NCI-H1092 treated with DMSO at 0.1 percent for 48 hours (cell line): ENCODE results near the gene CHCHD5.
"Not testable (repeated sequence)": the region's sequence is repeated elsewhere in the genome, so short reads cannot be mapped to it uniquely, and the experiment has no call there.

Source experiments
- DNase-seq: peaks from one replicate; lab custom pipeline; 2025; lab: John Stamatoyannopoulos, UW

Gene CHCHD5, protein sequence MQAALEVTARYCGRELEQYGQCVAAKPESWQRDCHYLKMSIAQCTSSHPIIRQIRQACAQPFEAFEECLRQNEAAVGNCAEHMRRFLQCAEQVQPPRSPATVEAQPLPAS

DNA sequence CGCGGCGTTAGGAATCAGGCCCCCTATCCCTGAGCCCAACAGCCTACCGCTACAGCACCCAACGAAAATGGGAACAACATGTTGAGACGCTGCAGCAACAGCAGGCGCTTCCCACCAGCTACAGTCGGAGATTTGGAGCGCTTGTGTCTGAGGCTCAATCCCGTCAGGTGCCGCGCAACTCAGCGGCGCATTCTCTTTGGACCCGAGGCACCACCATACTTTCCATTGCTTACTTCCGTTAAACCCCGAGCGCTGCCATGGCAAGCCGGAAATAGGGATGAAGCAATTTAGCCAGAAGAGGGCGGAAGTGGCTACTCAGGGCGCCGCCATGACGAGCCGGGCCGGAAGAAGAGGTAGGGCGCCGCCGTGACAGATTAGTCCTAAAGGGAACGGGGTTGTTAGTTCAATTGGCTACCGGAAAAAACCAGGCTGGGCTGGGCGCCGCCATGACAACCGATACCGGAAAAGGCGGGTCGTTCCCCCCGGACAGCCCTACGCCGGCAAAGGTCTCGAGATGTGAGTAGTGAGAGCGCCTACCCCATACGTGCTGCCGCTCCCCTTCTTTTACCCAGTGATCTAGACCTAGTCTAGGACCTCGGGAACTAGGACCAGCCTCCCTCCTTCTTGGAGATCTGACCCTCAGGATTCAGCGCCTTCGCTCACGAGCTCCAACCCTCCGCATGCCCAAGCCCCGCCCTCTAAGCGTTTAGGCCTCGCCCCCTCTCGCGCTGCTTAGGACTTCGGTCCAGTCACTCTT, at the start of gene CHCHD5:
TSS of gene CHCHD5 (plus strand) at position 476 of the 757 bp plus-strand sequence. CDS start at position 515, 39 bp downstream.
- DNase-seq: peak; percentile 92

DNA sequence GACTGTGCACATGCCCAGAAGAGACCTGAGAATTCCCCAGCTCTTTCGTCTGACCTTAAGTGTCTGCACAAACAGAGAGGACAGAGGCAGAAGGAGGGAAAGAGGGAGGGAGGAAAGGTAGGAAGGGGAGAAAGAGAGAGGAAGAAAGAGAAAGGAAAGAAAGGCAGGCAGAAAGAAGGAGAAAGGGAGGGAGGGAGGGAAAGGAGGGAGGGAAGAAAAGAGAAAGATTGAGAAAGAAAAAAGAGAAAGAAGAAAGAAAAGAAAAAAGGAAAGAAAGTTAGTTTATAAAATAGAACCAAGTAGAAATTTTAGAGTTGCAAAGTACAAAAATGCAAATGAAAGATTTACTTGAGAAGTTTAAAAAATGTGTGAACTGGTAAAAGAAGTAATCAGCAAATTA, 49.6 kb upstream of the CHCHD5 start:
- DNase-seq: no peak

DNA sequence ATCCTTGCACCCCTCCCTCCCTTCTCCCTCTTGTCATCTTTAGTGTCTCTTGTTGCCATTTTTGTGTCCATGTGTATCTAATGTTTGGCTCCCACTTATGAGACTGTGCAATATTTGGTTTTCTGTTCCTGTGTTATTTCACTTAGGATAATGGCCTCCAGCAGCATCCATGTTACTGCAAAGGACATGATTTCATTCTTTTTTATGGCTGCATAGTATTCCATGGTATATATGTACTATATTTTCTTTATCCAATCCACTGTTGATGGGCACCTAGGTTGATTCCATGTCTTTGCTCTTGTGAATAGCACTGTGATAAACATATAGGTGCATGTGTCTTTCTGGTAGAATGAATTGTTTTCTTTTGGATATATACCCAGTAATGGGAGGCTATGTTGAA, 47.7 kb upstream of the CHCHD5 start:
- DNase-seq: not testable (repeated sequence)

DNA sequence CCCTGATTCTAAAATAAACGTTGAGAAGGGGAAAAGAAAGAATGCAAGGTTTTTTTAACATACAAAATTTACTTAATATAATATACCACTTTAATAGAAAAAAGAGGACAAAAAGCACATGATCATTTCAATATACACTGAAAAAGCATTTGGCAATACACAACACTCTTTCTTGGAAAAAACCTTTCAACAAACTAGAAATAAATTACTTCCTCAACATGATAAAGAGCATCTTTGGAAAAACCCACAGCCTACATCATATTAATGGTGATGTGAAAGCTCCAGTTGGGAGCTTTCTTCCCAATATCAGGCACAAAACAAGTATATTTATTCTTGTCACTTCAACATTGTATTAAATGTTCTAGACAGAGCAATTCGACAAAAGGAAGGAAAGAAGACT, 45.1 kb upstream of the CHCHD5 start:
- no peak for DNase-seq

DNA sequence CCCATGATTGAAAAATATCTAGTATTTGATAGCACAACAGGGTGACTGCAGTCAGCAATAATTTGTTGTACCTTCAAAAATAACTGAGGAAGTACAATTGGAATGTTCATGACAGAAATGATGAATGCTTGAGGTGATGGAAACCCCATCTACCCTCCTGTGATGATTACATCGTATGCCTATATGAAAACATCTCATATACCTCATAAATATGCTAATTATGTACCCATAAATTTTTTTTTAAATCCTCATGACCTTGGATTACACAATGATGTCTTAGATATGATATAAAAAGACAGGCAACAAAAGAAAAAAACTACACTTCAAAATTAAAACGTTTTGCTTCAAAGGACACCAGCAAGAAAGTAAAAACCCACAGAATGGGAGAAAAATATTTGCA, 43.5 kb upstream of the CHCHD5 start:
- no peak for DNase-seq

DNA sequence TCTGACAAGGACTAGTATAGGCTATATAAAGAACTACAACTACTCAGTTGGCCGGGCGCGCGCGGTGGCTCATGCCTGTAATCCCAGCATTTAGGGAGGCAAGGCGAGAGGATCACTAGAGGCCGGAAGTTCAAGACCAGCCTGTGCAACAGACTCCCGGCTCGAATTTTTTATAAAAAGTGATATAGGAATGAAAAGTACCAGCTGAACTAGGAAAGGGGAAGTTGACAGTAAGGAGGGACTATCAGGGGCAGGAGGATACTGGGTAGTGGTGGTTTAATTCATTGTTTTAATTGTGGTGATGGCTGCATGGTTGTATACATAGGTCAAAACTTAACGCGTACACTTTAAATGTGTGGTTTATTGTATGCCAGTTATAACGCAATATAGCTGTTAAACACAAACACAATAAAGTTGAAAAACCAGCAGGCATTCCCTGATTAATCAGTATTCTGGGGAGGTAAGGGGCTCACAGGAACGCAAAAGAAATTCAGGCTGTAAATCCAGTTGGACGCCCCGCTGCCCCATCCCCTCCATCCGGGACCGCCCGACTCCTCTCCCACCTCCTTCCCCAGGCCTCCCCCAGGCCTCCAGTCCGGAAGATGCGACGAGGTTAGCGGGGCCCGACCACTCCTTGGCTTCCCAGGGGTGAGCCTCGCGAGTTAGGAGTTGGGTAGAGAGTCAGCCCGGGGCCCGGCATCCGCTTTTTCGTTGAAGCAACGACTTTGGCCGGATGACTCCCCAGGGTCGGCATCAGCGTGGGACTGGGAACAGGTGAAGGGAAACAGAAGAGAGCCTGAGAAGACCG, 42.9 kb upstream of the CHCHD5 start:
- DNase-seq: peak; percentile 80

DNA sequence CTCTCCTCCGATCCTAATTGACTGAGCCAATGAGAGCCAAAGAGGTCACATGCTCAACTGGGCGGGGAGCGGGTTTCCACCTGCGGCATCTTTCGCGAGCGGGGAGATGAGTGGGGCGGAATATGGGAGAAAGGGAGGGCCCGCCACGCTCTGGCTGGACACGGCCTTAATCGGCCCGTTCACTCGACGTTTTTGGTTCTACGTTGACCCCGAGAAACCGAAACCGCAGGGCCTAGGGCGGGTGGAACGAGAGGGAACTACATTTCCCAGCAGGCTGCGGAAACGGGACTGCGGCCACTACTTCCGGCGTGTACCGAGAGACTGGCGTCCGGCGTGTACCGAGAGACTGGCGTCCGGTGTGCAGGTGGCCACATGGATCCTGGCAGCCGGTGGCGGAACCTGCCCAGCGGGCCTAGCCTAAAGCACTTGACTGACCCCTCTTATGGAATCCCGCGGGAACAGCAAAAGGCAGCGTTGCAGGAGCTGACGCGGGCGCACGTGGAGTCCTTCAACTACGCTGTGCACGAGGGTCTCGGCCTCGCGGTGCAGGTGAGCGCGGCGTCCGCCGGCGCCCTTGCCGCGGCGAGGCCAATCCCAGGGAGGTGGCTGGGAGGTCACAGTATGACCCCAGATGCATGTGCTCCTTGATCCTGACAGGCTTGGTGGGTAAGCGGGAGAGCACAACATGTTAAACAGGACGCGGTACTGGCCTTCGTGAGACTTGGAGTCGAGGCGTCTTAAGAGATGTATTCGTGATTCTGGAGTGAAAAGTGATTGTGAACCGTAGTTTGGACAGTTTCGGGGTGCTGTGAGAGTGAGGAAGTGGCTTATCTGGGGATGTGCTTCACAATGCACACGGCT, 42.1 kb upstream of the CHCHD5 start, which contains the start of gene POLR1B:
TSS of gene POLR1B (plus strand) at position 343 of the 861 bp plus-strand sequence. CDS start at position 373, 30 bp downstream.
- peak; percentile 80 for DNase-seq

DNA sequence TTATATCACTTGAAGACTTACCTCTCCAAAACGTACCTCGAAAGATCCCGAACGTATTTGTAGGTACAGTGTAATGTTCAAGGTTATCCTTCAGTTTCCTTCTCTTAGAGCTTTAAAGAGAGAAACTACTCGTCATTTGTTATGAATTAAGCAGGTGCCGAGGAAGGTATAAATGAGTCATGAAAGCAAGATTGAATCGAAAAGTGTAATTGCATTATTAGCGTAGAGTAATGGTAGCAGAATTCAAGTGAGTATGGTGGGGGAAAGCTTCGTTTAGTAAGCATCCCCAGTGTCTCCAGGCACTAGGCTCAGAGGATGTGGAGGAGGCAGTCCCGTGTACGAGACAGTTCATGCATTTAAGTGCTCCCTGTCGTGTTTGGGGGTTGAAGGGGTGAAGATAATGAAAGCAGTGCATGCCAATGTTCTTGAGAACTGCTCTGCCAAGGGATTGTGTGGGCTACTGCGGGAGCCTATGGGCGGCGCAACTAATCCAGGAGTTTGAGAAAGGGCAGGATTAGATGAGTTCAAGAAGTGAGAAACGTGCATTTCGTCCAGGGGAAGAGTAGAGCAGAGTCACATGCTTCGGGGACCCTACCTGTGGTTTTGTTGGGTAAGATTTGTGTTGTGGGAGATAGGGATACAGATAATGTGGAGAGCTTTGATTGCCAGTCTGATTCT, 41.3 kb upstream of the CHCHD5 start:
- no peak for DNase-seq

DNA sequence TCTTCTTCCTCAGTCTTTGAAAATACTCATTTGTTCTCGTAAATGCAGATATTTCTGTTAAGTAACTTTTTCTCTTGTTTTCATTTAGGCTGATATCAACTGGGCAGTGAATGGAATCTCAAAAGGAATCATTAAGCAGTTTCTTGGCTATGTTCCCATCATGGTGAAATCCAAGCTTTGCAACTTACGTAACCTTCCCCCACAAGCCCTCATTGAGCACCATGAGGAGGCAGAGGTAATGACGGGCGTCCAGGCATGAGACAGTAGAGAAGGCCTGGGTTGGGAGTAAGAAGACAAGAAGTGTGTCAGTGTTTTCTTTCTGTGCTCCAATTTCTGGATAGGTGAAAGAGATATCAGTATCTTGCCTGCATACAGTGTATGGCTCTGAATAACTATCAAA, 37.1 kb upstream of the CHCHD5 start:
- no peak for DNase-seq

DNA sequence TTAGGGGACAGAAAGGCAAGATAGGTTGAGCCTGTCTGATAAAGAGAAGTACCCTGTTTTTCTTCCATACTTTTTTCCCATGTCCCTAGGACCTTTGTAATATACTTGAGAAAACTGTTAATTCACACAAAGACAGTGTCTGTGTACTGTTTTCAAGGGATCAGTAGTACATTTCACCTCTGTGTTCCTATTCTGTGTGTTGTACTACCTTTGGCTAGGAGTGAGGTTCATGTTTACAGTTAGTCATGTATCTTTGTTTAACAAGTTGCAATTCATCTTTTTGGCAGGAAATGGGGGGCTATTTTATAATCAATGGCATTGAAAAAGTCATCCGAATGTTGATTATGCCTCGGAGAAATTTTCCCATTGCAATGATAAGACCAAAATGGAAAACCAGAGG, 35.4 kb upstream of the CHCHD5 start:
- DNase-seq: no peak

DNA sequence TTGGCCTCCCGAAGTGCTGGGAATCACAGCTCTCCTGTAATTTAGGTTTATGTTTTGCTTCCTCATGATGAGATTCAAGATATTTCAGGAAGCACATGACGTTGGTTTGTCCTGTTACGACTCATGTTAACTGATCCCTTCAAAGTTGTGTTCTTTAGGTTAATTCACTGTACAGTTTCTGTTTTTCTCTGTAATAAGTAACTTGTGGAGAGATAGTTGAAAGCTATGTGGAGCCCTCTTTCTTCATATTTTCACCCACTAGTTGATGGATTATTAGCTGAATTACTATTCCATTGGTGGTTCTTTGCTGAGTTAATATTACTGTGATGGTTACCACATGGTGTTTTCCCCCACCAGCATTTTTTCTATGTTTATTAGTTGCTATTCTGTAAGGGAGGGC, 18.3 kb upstream of the CHCHD5 start:
- DNase-seq: no peak

DNA sequence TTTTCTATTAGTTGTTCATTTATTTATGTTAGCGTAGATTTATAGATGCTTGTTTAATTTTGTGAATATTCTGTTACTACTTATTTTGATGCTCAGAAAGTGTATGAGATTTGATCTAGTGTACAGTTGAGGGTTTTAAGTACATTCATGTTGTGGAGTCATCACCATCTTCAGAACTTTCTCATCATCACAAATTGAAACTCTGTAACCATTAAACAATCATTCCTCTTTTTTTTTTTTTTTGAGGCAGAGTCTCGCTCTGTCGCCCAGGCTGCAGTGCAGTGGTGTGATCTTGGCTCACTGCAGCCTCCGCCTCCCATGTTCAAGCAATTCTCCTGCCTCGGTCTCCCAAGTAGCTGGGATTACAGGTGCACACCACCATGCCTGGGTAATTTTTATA, 17.9 kb upstream of the CHCHD5 start:
- not testable (repeated sequence) for DNase-seq

DNA sequence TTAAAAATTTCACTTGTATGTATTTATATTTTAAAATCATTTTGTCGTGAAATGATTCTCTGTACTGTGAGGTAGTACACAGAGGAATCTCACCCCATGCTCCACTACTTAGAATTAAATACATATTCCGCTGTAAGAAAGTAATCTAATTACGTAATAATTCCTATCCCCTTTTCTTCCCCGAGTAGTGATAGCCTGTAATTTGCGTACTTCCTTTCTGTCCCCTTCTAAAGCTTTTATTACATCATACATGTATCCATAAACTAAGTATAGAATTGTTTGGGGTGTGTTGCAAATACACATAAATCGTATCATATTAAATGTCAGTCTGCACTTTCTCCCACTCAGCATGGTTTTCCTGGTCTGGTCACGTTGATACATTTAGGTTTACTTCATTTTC, 12.4 kb upstream of the CHCHD5 start:
- no peak for DNase-seq

DNA sequence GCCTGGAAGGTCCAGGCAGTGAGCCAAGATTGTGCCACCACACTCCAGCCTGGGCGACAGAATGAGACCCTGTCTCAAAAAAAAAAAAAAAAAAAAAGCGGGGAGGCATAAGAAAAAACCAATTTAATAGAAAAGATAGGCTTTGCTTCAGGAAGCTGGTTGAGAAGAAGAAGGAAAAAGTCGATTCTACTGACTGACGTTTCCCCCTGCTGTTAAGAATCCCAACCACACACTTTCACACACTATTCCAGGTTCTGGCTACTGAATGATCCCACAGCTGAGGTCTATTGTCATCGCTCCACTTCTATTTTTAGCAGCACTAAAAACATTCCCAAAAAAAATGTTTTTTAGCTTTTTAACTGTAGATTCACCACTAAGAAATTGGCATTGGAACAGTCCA, 6.7 kb upstream of the CHCHD5 start:
- DNase-seq: no peak

DNA sequence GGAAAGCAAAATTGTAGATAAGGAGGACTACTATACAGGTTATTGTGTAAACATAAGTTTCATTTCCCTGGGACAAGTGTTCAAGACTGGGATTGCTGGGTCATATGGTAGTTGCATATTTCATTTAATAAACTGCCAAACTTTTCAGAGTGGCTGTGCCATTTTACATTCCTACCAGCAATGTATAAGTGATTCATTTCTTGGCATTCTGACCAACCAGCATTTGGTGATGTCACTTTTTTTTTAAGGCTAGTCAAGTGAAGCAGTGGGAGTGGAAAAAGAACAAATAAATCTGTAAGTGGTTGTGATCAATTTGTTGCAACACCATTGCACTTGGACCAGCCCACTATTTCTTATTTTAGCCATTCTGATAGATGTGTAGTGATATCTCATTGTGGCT, 5.2 kb upstream of the CHCHD5 start:
- no peak for DNase-seq

DNA sequence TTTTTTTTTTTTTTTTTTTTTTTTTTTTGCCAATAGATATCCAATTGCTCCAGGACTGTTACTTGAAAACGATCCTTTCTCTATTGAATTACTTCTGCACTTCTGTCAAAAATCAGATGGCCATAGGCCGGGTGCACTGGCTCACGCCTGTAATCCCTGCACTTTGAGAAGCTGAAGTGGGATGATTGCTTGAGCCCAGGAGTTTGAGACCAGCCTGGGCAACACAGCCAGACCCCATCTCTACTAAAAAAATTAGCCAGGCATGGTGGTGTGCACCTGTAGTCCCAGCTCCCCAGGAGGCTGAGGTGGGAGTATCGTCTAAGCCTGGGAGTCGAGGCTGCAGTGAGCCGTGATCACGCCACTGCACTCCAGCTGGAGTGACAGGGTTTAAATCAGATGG, 4.3 kb upstream of the CHCHD5 start:
- DNase-seq: no peak

DNA sequence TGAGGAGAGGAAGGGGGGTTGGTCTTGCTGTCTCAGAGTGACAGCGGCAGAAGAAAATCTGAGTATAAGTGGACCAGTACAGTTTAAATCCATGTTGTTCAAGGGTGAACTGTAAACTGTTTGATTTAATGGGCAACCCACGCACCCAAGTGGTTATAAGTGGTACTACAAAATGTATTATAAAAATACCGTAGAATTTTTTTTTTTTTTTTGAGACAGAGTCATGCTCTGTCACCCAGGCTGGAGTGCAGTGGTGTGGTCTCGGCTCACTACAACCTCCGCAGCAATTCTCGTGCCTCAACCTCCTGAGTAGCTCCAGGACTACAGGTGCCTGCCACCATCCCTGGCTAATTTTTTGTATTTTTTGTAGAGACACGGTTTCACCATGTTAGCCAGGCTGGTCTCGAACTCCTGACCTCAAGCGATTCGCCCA, 2.1 kb upstream of the CHCHD5 start:
- peak; percentile 44 for DNase-seq

DNA sequence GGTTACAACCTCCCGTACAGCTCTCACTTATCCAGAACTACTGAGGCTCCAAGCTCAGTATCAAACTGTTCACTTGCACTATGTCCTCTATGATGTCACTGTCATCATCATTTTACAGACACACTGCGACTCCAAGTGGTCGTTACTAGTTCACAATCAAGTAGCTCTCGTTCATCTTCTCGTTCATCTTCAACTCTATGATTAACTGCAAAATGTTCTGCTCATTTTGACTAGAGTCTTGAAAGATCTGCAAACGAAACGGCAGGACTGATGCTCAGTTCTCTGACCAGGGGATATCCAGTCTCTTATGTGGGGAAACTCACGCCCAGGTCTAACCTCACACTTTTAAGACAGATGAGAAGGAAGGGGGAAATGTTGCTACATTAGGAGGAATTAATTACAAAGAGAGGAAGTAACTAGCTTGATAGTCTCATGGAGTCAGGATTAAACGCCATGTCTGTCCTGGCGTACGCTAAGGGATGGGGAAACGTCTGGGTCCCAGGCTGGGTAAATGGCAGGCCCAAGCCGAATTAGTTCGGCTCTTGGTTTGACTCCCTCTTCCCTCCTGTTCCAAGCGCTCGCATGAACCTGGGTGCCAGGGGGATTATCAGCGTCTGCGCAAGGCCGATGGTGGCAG, 794 bp upstream of the CHCHD5 start:
- DNase-seq: peak; percentile 29

DNA sequence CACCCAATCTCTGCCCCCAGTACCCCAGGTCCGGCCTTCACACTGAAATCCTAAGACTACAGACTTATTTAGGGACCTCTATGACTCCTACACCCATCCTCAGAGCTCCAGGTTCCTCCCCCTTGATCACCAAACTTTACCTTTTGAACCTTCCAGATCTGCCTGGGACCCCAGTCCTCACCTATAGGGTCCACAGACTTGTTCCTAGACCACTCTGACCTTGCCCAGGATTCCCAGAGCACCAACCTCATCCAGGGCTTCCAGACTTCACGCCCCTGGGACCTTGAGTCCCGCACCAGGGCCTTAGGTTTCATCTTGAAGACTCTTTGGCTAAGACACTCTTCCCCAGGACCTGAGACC, 462 bp downstream of the CHCHD5 start:
- no peak for DNase-seq

DNA sequence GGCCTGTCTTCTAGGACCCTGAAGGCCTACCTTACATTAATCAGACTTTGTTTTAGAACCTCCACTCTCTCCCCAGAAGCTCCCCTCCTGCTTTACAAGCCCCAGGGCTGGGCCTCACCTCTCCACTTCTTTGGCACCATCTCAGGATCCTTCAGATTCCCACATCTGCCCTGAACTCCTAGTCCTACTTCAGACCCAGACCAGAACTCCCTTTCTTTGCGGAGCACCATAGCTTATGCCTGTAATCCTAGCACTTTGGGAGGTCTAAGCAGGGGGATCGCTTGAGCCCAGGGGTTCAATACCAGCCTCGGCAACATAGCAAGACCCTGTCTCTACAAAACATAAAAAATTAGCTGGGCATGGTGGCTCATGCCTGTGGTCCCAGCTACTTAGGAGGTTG, 991 bp downstream of the CHCHD5 start:
- no peak for DNase-seq

DNA sequence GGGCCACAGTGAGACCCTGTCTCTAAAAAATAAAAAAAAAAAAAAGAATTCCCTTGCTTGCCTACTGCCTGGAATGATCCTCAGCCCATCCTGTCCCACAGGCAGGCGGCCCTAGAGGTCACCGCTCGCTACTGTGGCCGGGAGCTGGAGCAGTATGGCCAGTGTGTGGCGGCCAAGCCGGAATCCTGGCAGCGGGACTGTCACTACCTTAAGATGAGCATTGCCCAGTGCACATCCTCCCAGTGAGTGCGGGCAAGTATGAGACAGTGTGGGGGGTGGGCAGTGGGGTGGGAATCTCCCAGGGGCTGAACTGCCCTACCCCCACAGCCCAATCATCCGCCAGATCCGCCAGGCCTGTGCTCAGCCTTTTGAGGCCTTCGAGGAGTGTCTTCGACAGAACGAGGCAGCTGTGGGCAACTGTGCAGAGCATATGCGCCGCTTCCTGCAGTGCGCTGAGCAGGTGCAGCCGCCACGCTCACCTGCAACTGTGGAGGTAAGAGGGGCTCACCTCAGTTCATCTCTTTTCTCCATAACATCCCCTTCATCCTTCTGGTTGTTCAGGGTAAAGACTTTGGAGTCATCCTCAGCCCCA, 1.6 kb downstream of the CHCHD5 start:
- DNase-seq: no peak
